Liver (tissue), 9 donors: ENCODE measurements around the gene XAB2. TPM values are rescaled to one million over a fixed set of nuclear protein-coding genes. Genes with fewer than 3 reads are reported as not detected.

ENCODE experiments used
- DNase-seq: peaks from one replicate; pipeline ENCODE4 v3.0.0-alpha.2; 2017; ENCODE audit warnings: low spot score
- H3K27ac ChIP-seq, 2 donors: one replicate each; pipeline ENCODE4 v1.7.0; 2013; ENCODE audit warnings: inconsistent platforms in 2 of 2, low read length in 2 of 2, control low read depth in 1 of 2, low read depth in 1 of 2, mild to moderate bottlenecking in 1 of 2
- H3K27me3 ChIP-seq, 4 donors: one replicate each; pipeline versions ENCODE4 v1.6.1 to v1.7.0; 2013; ENCODE audit warnings: low read length in 3 of 4, inconsistent platforms in 1 of 4, mild to moderate bottlenecking in 1 of 4, moderate library complexity in 1 of 4; ENCODE audit not compliant: control insufficient read depth in 4 of 4, insufficient read depth in 4 of 4
- H3K36me3 ChIP-seq, 4 donors: one replicate each; pipeline versions ENCODE4 v1.6.1 to v1.7.0; 2013; ENCODE audit warnings: low read length in 3 of 4, mild to moderate bottlenecking in 3 of 4, low read depth in 1 of 4, moderate library complexity in 1 of 4; ENCODE audit not compliant: control insufficient read depth in 4 of 4, insufficient read depth in 3 of 4
- H3K4me1 ChIP-seq, 4 donors: one replicate each; pipeline versions ENCODE4 v1.6.1 to v1.7.0; 2013; ENCODE audit warnings: low read length in 3 of 4, mild to moderate bottlenecking in 3 of 4, moderate library complexity in 1 of 4; ENCODE audit not compliant: control insufficient read depth in 4 of 4, insufficient read depth in 4 of 4
- H3K4me3 ChIP-seq, 3 donors: one replicate each; pipeline versions ENCODE4 v1.6.1 to v1.7.0; 2013; ENCODE audit warnings: low read length in 3 of 3, control low read depth in 1 of 3, low read depth in 1 of 3, mild to moderate bottlenecking in 1 of 3
- H3K9ac ChIP-seq, 2 donors: one replicate each; pipeline ENCODE4 v1.7.0; 2013; ENCODE audit warnings: low read length in 2 of 2, mild to moderate bottlenecking in 2 of 2, moderate library complexity in 2 of 2, control low read depth in 1 of 2, low read depth in 1 of 2
- H3K9me3 ChIP-seq, 4 donors: one replicate each; pipeline versions ENCODE4 v1.6.1 to v1.7.0; 2013; ENCODE audit warnings: low read length in 3 of 4; ENCODE audit not compliant: control insufficient read depth in 4 of 4
- EGR1 ChIP-seq, 2 donors: IDR thresholded peaks; 2 replicates each; pipeline ENCODE4 v1.6.1; 2016 to 2018; ENCODE audit warnings: antibody characterized with exemption in 2 of 2, low read depth in 2 of 2
- FOXA1 ChIP-seq: IDR thresholded peaks from 2 replicates; pipeline ENCODE4 v1.6.1; 2016; ENCODE audit warnings: antibody characterized with exemption
- FOXA2 ChIP-seq: IDR thresholded peaks from 2 replicates; pipeline ENCODE4 v1.6.1; 2016; ENCODE audit warnings: antibody characterized with exemption
- GABPA ChIP-seq, 2 donors: IDR thresholded peaks in 1 of 2; conservative IDR thresholded peaks in 1 of 2; 2 replicates each; pipeline ENCODE4 v1.6.1; 2016; ENCODE audit warnings: antibody characterized with exemption in 2 of 2, mild to moderate bottlenecking in 1 of 2, moderate library complexity in 1 of 2
- HNF4A ChIP-seq, 2 donors: conservative IDR thresholded peaks; 2 replicates each; pipeline ENCODE4 v1.6.1; 2016; ENCODE audit warnings: antibody characterized with exemption in 2 of 2, mild to moderate bottlenecking in 2 of 2
- HNF4G ChIP-seq: IDR thresholded peaks from 2 replicates; pipeline ENCODE4 v1.6.1; 2016; ENCODE audit warnings: antibody characterized with exemption
- JUND ChIP-seq, 2 donors: IDR thresholded peaks; 2 replicates each; pipeline ENCODE4 v1.6.1; 2016; ENCODE audit warnings: antibody characterized with exemption in 2 of 2
- NR2F2 ChIP-seq: IDR thresholded peaks from 2 replicates; pipeline ENCODE4 v1.6.1; 2016; ENCODE audit warnings: antibody characterized with exemption
- RAD21 ChIP-seq, 2 donors: IDR thresholded peaks; 2 replicates each; pipeline ENCODE4 v1.6.1; 2016; ENCODE audit warnings: antibody characterized with exemption in 2 of 2, mild to moderate bottlenecking in 2 of 2
- RXRA ChIP-seq, 2 donors: IDR thresholded peaks; 2 replicates each; pipeline ENCODE4 v1.6.1; 2017 to 2018; ENCODE audit warnings: antibody characterized with exemption in 2 of 2, mild to moderate bottlenecking in 1 of 2
- SP1 ChIP-seq: IDR thresholded peaks from 2 replicates; pipeline ENCODE4 v1.6.1; 2018; ENCODE audit warnings: antibody characterized with exemption, mild to moderate bottlenecking
- TAF1 ChIP-seq: conservative IDR thresholded peaks from 2 replicates; pipeline ENCODE4 v1.6.1; 2016; ENCODE audit warnings: antibody characterized with exemption, mild to moderate bottlenecking
- YY1 ChIP-seq: IDR thresholded peaks from 2 replicates; pipeline ENCODE4 v1.6.1; 2016; ENCODE audit warnings: antibody characterized with exemption, mild to moderate bottlenecking
- WGBS: extraction: QIAGEN DNeasy Blood & Tissue Kit; methylation state at CpG from one replicate; pipeline ENCODE4 v1.1.7; 2013; 5-methylcytosine and 5-hydroxymethylcytosine counted together
- polyA plus RNA-seq, 2 donors: library from polyadenylated mRNA; stranded (reverse) in 1 of 2; unstranded in 1 of 2; fragments of 200-250 nt in 1 of 2; fragments of >200 nt in 1 of 2; fragmentation: Nextera tagmentation in 1 of 2; extraction: Ambion mirVana in 1 of 2; gene quantifications; one replicate each; pipeline versions ENCODE4 v1.2.1 to v1.2.3, GENCODE V29; 2013 to 2015
- total RNA-seq, 2 donors: library from RNA; depleted of rRNA; stranded (reverse); fragments of >200 nt; gene quantifications; one replicate each; pipeline ENCODE4 v1.2.3, GENCODE V29; 2014
- TF ChIP-seq, protein P1 (sequence below): IDR thresholded peaks from 2 replicates; pipeline ENCODE4 v1.6.1; 2016; ENCODE audit warnings: antibody characterized with exemption
- TF ChIP-seq, protein P2 (sequence below): fragments of 150-350 bp; IDR thresholded peaks from 2 replicates; pipeline ENCODE4 v1.5.1; 2017; ENCODE audit warnings: improper control_type of control experiment, low read depth, low read length; ENCODE audit not compliant: missing input control
- TF ChIP-seq, protein P3 (sequence below): IDR thresholded peaks from 2 replicates; pipeline ENCODE4 v1.6.1; 2016; ENCODE audit warnings: antibody characterized with exemption
- TF ChIP-seq, protein P4 (sequence below): IDR thresholded peaks from 2 replicates; pipeline ENCODE4 v1.6.1; 2016; ENCODE audit warnings: antibody characterized with exemption, mild to moderate bottlenecking
- TF ChIP-seq, protein P5 (sequence below): IDR thresholded peaks from 2 replicates; pipeline ENCODE4 v1.6.1; 2016; ENCODE audit warnings: antibody characterized with exemption
- donor health status: healthy.
- donor health status: healthy.
- donor health status: healthy.
- donor health status: healthy.
- donor health status: healthy.

The XAB2 gene
- total and polyA plus RNA-seq, 4 donors, result 5.1 to 21.3 (median 15.3) TPM

DNA sequence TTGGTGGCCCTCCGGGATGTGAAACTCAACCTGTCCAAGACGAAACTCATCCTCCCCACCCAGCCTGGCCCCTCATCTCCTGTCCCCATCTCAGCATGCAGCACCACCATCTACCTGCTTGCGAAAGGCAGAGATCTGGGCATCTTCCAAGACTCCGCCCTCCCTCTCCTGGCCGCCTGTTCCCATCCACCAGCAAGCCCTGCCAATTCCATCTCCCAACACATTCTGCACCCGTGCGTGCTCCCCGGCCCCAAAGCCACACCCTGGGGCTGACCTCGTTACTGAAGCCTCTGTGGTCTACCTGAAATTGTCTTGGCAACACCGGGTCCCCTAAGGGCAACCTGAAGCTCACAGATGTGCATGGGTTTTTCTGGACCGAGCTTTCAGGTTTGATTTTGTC is 46.9 kb downstream of the XAB2 start (continued):
- no peak for TF ChIP-seq RAD21 (IDR thresholded peaks at IDR 0.05)
- no peak for TF ChIP-seq HNF4A (conservative IDR thresholded peaks at IDR 0.05)
- TF ChIP-seq, protein P1, sequence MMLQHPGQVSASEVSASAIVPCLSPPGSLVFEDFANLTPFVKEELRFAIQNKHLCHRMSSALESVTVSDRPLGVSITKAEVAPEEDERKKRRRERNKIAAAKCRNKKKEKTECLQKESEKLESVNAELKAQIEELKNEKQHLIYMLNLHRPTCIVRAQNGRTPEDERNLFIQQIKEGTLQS, result no peak

DNA sequence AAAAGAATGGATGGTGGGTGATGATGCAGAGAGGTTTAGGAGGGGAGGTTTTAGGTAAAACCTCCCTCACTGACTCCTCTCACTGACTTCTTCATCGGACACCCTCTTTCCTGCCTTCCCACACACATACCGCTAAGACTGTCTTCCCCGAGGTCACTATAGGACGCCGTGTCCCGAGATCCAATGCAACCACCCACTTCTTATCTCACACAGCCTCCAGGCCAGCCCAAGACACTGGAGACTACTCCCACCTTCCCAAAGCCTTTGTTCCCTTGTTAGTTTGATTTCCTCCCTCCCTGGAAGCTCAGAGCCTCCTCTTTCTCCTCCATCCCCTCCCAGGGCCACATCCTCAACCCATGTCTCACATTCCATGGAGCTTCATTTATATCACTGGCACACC is 50.2 kb downstream of the XAB2 start:
- H3K9ac ChIP-seq, result no peak overlapping the region
- no peak overlapping the region for H3K27ac ChIP-seq
- no peak for DNase-seq
- H3K4me3 ChIP-seq, result no peak overlapping the region
- H3K9me3 ChIP-seq, result no peaks in the 10 kb centered on the region
- no peaks in the 10 kb centered on the region for H3K4me1 ChIP-seq
- H3K36me3 ChIP-seq, result no peaks in the 10 kb centered on the region
- no peaks in the 10 kb centered on the region for H3K27me3 ChIP-seq
- WGBS, result 58% methylated on average over 6 of the region's 6 CpGs
- TF ChIP-seq HNF4A (conservative IDR thresholded peaks at IDR 0.05) (no peak), GABPA (IDR thresholded peaks at IDR 0.05 in 1 of 2, conservative IDR thresholded peaks at IDR 0.05 in 1 of 2) (no peak), RAD21 (IDR thresholded peaks at IDR 0.05) (no peak), TAF1 (no peak)
- TF ChIP-seq, protein P2, sequence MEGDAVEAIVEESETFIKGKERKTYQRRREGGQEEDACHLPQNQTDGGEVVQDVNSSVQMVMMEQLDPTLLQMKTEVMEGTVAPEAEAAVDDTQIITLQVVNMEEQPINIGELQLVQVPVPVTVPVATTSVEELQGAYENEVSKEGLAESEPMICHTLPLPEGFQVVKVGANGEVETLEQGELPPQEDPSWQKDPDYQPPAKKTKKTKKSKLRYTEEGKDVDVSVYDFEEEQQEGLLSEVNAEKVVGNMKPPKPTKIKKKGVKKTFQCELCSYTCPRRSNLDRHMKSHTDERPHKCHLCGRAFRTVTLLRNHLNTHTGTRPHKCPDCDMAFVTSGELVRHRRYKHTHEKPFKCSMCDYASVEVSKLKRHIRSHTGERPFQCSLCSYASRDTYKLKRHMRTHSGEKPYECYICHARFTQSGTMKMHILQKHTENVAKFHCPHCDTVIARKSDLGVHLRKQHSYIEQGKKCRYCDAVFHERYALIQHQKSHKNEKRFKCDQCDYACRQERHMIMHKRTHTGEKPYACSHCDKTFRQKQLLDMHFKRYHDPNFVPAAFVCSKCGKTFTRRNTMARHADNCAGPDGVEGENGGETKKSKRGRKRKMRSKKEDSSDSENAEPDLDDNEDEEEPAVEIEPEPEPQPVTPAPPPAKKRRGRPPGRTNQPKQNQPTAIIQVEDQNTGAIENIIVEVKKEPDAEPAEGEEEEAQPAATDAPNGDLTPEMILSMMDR, result no peak
- TF ChIP-seq, protein P3, sequence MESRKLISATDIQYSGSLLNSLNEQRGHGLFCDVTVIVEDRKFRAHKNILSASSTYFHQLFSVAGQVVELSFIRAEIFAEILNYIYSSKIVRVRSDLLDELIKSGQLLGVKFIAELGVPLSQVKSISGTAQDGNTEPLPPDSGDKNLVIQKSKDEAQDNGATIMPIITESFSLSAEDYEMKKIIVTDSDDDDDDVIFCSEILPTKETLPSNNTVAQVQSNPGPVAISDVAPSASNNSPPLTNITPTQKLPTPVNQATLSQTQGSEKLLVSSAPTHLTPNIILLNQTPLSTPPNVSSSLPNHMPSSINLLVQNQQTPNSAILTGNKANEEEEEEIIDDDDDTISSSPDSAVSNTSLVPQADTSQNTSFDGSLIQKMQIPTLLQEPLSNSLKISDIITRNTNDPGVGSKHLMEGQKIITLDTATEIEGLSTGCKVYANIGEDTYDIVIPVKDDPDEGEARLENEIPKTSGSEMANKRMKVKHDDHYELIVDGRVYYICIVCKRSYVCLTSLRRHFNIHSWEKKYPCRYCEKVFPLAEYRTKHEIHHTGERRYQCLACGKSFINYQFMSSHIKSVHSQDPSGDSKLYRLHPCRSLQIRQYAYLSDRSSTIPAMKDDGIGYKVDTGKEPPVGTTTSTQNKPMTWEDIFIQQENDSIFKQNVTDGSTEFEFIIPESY, result no peak

DNA sequence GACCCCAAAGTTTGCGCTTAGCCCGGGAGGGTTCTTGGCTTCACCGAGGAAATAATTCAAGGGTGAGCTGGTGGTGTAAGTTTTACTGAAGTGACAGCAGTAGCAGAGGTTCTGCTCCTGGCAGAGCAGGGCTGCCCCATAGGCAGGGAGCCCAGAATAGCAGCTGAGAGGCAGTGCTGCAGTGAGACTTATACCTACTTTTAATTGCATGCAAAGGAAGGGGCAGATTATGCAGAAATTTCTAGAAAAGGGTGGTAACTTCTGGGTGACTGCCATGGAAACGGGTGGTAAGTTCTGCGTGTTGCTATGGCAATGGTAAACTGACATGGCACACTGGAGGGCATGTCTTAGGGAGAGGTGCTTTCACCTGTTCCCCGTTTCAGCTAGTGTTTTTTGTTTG is 51.2 kb downstream of the XAB2 start:
- no peak overlapping the region for H3K27ac ChIP-seq
- no peaks in the 10 kb centered on the region for H3K4me1 ChIP-seq
- DNase-seq, result no peak
- H3K4me3 ChIP-seq, result no peak overlapping the region
- H3K9me3 ChIP-seq, result no peaks in the 10 kb centered on the region
- H3K27me3 ChIP-seq, result no peaks in the 10 kb centered on the region
- no peak overlapping the region for H3K9ac ChIP-seq
- no peaks in the 10 kb centered on the region for H3K36me3 ChIP-seq
- WGBS, result 64% methylated on average over 6 of the region's 6 CpGs
- TF ChIP-seq EGR1 (IDR thresholded peaks at IDR 0.05; ENCODE audit: low read depth in 2 of 2), result no peak
- TF ChIP-seq FOXA2, result no peak
- TF ChIP-seq, protein P2, result no peak
- no peak for TF ChIP-seq JUND (IDR thresholded peaks at IDR 0.05)
- TF ChIP-seq NR2F2, result no peak
- no peak for TF ChIP-seq FOXA1
- no peak for TF ChIP-seq YY1
- no peak for TF ChIP-seq RAD21 (IDR thresholded peaks at IDR 0.05)
- TF ChIP-seq HNF4A (conservative IDR thresholded peaks at IDR 0.05), result no peak
- TF ChIP-seq SP1, result no peak
- TF ChIP-seq, protein P4, sequence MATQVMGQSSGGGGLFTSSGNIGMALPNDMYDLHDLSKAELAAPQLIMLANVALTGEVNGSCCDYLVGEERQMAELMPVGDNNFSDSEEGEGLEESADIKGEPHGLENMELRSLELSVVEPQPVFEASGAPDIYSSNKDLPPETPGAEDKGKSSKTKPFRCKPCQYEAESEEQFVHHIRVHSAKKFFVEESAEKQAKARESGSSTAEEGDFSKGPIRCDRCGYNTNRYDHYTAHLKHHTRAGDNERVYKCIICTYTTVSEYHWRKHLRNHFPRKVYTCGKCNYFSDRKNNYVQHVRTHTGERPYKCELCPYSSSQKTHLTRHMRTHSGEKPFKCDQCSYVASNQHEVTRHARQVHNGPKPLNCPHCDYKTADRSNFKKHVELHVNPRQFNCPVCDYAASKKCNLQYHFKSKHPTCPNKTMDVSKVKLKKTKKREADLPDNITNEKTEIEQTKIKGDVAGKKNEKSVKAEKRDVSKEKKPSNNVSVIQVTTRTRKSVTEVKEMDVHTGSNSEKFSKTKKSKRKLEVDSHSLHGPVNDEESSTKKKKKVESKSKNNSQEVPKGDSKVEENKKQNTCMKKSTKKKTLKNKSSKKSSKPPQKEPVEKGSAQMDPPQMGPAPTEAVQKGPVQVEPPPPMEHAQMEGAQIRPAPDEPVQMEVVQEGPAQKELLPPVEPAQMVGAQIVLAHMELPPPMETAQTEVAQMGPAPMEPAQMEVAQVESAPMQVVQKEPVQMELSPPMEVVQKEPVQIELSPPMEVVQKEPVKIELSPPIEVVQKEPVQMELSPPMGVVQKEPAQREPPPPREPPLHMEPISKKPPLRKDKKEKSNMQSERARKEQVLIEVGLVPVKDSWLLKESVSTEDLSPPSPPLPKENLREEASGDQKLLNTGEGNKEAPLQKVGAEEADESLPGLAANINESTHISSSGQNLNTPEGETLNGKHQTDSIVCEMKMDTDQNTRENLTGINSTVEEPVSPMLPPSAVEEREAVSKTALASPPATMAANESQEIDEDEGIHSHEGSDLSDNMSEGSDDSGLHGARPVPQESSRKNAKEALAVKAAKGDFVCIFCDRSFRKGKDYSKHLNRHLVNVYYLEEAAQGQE, result no peak
- TF ChIP-seq, protein P5, sequence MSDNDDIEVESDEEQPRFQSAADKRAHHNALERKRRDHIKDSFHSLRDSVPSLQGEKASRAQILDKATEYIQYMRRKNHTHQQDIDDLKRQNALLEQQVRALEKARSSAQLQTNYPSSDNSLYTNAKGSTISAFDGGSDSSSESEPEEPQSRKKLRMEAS, result no peak
- TF ChIP-seq, protein P1, result no peak
- TF ChIP-seq GABPA (IDR thresholded peaks at IDR 0.05 in 1 of 2, conservative IDR thresholded peaks at IDR 0.05 in 1 of 2), result no peak
- TF ChIP-seq, protein P3, result no peak
- no peak for TF ChIP-seq RXRA (IDR thresholded peaks at IDR 0.05)
- TF ChIP-seq HNF4G, result no peak
